ENCODE data around the gene GATB.

The GATB gene

DNA sequence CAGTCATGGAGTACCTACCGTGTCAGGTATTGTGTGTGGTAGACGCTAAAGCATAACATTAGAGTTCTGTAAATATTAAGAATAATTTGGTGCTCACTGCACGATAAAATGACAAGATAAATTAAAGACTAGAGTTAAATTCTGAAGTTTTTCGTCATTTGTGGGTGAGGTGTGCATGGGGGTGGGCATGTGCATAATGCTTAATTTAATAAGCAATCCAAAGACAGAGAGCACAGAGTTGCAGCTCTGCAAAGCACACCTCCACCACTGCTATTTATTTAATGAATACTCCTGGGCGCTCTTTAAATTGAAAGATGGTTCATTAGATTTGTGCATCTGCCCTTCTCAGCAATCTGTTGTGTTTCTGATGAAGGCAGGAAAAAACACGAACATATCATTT is 62.6 kb downstream of the GATB start:
- H3K9ac ChIP-seq (ENCODE audit: low read depth, low read length) = no peak overlapping the region
- peaks cover 4% of the 10 kb centered on the region; the same call in 1 of the 2 replicates for H3K9me3 ChIP-seq (ENCODE audit: insufficient read depth, low read depth, low read length)
- 97% methylated on average over 6 of the region's 6 CpGs for WGBS
- no peak overlapping the region for H3K4me3 ChIP-seq (ENCODE audit: low read length)
- no peaks in the 10 kb centered on the region for H3K4me1 ChIP-seq (ENCODE audit: insufficient read depth, low read length)
- H3K36me3 ChIP-seq (ENCODE audit: insufficient read depth, low read length) = no peaks in the 10 kb centered on the region; the same call in 1 of the 2 replicates
- no peak overlapping the region for H3K27ac ChIP-seq (ENCODE audit: low read depth, low read length)
- no peaks in the 10 kb centered on the region for H3K27me3 ChIP-seq (ENCODE audit: insufficient read depth, low read length)

DNA sequence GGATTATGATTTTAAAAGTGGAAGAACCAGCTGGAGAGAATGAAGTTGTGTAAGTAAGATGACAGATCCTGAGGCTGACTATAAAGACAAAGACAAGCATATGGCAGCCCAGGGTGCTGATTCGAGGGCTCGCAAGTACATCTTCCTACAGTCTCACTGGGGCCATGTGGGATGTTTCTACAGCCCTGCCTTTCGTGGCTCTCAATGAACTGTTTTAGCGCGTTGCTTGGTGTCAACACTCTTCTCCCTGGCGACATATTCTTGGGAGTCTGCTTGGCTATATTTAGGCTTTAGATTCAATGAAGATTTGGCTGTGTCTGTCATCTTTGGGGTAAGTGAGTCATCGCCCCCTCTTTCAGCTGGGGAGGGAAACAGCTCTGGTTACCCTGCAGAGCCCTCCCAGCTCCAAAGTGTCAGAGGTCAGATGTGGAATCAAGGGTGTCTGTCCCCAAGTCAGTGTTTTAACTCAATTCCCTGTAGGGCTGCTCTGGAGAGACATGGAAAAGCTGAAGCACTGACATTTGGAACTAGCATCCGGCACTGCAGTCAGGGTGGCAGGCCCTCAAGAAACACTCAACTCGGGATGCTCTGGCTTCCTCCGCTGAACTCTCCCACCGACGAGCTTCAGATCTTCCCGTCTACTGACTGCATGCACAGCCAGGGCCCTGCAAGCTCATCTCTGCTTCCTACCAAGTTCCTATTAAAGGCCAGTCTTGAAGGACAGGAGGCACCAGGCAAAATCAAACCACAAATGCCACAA is 65.7 kb downstream of the GATB start:
- Histone ChIP-seq H3K27ac (ENCODE audit: low read depth, low read length) (no peak overlapping the region), H3K36me3 (ENCODE audit: insufficient read depth, low read length) (no peaks in the 10 kb centered on the region; the same call in 1 of the 2 replicates)
- WGBS = 91% methylated on average over 13 of the region's 13 CpGs

DNA sequence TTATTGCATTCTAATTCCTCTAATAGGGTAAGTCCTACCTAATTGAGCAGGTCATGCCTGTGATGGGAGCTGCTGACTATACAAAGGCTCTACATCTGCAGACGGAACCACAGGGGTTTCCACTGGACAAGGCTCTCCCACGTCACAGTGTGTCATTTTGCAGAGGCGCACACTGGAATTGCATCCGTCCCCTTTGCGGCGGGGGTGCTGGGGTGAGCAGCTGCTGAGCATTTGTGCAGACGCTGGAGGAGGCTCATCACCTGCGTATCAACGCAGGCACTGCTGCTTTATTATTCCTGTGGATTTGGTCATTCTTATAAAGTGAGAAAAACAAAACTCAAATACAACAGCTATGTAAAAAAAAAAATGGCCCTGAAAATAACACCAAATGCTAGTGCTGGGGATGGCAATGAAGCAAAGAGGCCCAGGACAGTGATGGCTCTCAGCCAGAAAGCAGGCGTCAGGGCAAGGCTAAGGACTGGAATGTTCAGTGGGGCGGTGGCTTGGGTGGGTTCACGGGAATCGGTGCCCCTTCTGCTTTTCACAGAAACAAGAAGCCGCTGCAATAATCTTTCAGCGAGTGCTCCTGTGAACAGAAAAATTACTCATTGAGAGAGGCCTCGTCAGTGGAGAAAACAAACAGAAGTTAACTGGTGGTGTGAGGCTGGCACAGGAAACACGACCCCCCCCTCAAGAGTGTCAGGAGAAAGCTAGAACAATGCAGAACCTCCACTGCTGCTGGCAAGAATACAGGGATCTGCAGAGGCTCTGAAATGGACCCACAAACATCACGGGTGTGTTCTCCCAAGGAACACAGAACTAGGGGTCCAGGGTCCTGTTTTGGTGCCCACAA is 67.8 kb downstream of the GATB start:
- Histone ChIP-seq H3K36me3 (ENCODE audit: insufficient read depth, low read length) (no peaks in the 10 kb centered on the region; the same call in 1 of the 2 replicates), H3K27ac (ENCODE audit: low read depth, low read length) (no peak overlapping the region), H3K9me3 (ENCODE audit: insufficient read depth, low read depth, low read length) (peaks cover 4% of the 10 kb centered on the region; the same call in 1 of the 2 replicates), H3K9ac (ENCODE audit: low read depth, low read length) (no peak overlapping the region), H3K27me3 (ENCODE audit: insufficient read depth, low read length) (no peaks in the 10 kb centered on the region), H3K4me3 (ENCODE audit: low read length) (no peak overlapping the region), H3K4me1 (ENCODE audit: insufficient read depth, low read length) (no peaks in the 10 kb centered on the region; the same call in 1 of the 2 replicates)
- WGBS = 91% methylated on average over 17 of the region's 18 CpGs

More for the DNA sequence above, 65.7 kb downstream of the GATB start:
- no peak overlapping the region for H3K9ac ChIP-seq (ENCODE audit: low read depth, low read length)
- no peaks in the 10 kb centered on the region for H3K27me3 ChIP-seq (ENCODE audit: insufficient read depth, low read length)
- H3K4me3 ChIP-seq (ENCODE audit: low read length) = no peak overlapping the region
- H3K9me3 ChIP-seq (ENCODE audit: insufficient read depth, low read depth, low read length) = peaks cover 4% of the 10 kb centered on the region; the same call in 1 of the 2 replicates
- H3K4me1 ChIP-seq (ENCODE audit: insufficient read depth, low read length) = no peaks in the 10 kb centered on the region

DNA sequence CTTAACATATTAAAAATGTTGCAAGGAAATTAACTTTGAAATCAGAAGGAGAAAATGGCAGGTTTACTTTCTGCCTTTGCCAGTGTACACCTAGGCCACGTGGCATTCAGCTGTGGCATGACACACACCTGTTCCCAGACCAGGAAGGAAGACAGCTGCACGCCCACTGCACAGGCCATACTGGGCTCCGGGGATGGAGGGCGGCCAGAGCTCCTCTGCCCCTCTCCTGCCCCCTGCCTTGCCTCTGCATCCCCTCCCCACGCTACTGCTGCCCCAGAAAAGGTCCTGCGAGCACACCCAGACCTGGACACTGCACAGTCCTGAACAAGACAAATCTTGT is 68.4 kb downstream of the GATB start:
- WGBS = 93% methylated on average over 6 of the region's 6 CpGs
- Histone ChIP-seq H3K27ac (ENCODE audit: low read depth, low read length) (no peak overlapping the region), H3K9ac (ENCODE audit: low read depth, low read length) (no peak overlapping the region), H3K4me3 (ENCODE audit: low read length) (no peak overlapping the region), H3K9me3 (ENCODE audit: insufficient read depth, low read depth, low read length) (peaks cover 4% of the 10 kb centered on the region; the same call in 1 of the 2 replicates), H3K27me3 (ENCODE audit: insufficient read depth, low read length) (no peaks in the 10 kb centered on the region), H3K36me3 (ENCODE audit: insufficient read depth, low read length) (no peaks in the 10 kb centered on the region), H3K4me1 (ENCODE audit: insufficient read depth, low read length) (peaks cover 5% of the 10 kb centered on the region; the same call in 1 of the 2 replicates)

DNA sequence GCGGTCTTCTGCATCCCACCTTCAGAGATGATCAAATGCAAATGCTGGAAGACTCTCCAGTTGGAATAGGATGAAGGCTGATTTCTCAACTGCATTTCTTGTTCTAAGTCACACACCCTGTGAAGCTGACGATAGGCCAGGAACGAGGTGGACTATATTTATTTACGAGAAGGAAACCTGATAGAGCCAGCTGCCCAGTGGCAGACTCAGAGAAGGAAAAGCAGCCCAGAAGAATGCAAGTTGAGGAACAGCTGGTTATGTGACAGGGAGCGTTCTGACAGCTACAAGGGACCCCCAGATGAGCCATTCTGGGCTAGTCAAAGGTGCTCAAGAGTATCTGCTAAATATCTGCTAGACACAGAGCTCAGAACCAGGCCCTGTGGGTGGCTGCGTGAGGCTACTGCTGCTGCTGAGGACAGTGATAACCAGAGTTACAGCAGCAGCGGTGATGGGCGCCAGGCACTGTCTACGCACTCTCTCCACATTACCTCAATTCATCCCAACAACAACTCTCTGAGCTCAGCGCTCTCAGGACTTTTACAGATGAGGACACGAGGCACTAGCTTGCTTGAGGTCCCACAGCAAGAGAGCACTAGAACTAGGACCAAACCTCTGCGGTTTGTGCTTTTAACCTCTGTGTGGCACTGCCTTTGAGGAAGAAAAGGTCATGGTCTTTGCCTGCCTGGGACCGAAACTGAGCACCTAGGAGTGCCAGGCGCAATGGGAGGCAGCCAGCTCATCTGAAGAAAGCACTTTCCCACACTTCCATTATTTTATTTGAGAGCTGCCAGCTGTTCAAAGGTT is 69.0 kb downstream of the GATB start:
- H3K9me3 ChIP-seq (ENCODE audit: insufficient read depth, low read depth, low read length) = no peaks in the 10 kb centered on the region
- no peaks in the 10 kb centered on the region for H3K27me3 ChIP-seq (ENCODE audit: insufficient read depth, low read length)
- H3K27ac ChIP-seq (ENCODE audit: low read depth, low read length) = no peak overlapping the region
- H3K36me3 ChIP-seq (ENCODE audit: insufficient read depth, low read length) = no peaks in the 10 kb centered on the region
- peaks cover 9% of the 10 kb centered on the region; the same call in 1 of the 2 replicates for H3K4me1 ChIP-seq (ENCODE audit: insufficient read depth, low read length)
- no peak overlapping the region for H3K4me3 ChIP-seq (ENCODE audit: low read length)
- H3K9ac ChIP-seq (ENCODE audit: low read depth, low read length) = no peak overlapping the region
- WGBS = 88% methylated on average over 14 of the region's 14 CpGs

DNA sequence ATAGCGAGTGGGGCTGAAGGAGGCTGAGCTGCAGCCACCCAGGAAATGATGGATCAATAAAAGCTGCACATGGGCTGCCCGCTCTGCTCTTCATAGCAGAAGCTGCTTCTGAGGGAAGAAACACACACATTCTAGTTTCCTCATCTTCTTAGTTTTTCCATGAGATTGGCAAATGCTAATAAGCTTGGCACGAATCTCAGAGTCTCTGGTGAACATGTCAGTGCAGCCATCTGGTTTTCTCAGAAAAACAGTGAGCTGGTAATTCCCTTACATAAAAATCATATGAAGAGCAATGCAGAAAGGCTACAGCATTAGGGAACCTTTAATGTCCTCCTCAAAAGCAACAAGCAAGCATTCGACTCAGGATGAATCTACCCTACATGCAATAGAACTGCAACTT is 69.9 kb downstream of the GATB start:
- H3K4me1 ChIP-seq (ENCODE audit: insufficient read depth, low read length) = peaks cover 9% of the 10 kb centered on the region; the same call in 1 of the 2 replicates
- no peak overlapping the region for H3K9ac ChIP-seq (ENCODE audit: low read depth, low read length)
- WGBS = 88% methylated on average over 4 of the region's 4 CpGs
- H3K4me3 ChIP-seq (ENCODE audit: low read length) = no peak overlapping the region
- no peak overlapping the region for H3K27ac ChIP-seq (ENCODE audit: low read depth, low read length)
- H3K9me3 ChIP-seq (ENCODE audit: insufficient read depth, low read depth, low read length) = no peaks in the 10 kb centered on the region
- no peaks in the 10 kb centered on the region for H3K36me3 ChIP-seq (ENCODE audit: insufficient read depth, low read length)
- no peaks in the 10 kb centered on the region for H3K27me3 ChIP-seq (ENCODE audit: insufficient read depth, low read length)

DNA sequence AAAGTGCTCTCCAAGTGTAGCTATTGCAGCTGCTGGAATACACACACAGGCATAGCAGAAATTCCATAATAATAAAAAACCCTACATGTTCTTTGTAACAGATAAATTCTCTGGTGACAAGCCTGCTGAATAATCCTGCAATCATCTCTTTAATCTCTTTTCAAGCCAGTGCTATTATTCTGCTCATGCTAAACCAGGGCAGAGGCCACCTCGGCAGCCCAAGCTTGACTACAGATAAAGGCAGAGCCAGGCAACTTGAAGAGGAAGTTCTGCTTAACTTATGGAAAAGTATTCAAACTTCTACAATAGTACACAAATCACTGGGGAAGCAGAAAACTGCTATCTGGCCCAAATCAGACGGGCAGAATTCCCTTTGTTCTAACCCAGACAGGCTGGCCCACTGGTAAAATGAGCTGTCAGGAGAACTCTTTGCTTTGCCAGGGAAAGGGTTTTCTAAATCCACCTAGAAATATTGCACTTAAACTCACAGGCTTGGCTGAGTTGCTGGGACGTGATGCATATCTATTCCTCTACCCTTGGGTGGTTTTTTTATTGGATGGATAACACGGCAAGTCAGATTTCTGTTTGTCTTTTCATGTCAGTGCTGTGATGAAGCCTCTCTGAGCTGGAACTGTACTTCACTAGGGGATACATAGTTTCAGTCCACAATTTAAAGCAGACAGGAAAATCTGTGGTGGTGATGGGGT is 70.5 kb downstream of the GATB start:
- H3K9me3 ChIP-seq (ENCODE audit: insufficient read depth, low read depth, low read length) = no peaks in the 10 kb centered on the region
- no peaks in the 10 kb centered on the region for H3K36me3 ChIP-seq (ENCODE audit: insufficient read depth, low read length)
- no peaks in the 10 kb centered on the region for H3K27me3 ChIP-seq (ENCODE audit: insufficient read depth, low read length)
- H3K27ac ChIP-seq (ENCODE audit: low read depth, low read length) = no peak overlapping the region
- no peak overlapping the region for H3K4me3 ChIP-seq (ENCODE audit: low read length)
- H3K4me1 ChIP-seq (ENCODE audit: insufficient read depth, low read length) = peaks cover 9% of the 10 kb centered on the region; the same call in 1 of the 2 replicates
- 84% methylated on average over 4 of the region's 4 CpGs for WGBS
- H3K9ac ChIP-seq (ENCODE audit: low read depth, low read length) = no peak overlapping the region

DNA sequence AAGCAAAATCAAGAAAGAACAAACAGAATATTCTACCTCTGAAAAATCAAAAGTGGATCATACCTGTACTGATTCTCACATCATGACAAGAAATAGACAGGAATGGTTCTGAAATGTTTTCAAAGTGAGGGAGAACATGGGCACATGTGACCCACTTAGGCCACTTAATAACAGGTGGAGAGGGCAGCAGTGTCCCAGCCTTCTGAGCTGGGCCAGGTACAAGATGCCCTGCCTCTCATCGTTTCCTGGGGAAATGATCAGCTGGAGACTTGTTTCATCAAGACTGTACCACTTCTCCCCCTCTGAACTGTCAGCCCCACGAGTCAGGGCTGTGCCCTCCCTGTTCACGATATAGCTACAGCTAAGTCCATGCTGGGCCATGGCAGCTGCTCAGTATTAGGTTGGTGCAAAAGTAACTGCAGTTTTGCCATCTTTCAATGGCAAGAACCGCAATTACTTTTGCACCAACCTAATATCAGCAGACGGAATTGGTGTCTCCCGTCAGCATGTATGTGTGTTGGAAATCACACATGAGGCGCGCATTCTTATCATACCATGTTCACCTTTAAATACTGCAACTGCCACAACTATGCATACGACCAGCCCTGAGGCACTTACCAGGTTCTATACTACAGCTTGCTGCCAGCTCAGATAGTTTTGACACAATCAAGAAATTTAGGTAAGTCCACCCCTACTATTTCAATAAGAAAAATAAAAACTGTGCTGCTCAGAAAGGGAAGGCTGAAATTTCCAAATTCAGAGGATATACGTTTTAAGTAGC is 71.4 kb downstream of the GATB start:
- Histone ChIP-seq H3K4me3 (ENCODE audit: low read length) (no peak overlapping the region), H3K27me3 (ENCODE audit: insufficient read depth, low read length) (no peaks in the 10 kb centered on the region), H3K36me3 (ENCODE audit: insufficient read depth, low read length) (no peaks in the 10 kb centered on the region), H3K9me3 (ENCODE audit: insufficient read depth, low read depth, low read length) (no peaks in the 10 kb centered on the region), H3K27ac (ENCODE audit: low read depth, low read length) (no peak overlapping the region), H3K9ac (ENCODE audit: low read depth, low read length) (no peak overlapping the region), H3K4me1 (ENCODE audit: insufficient read depth, low read length) (peaks cover 9% of the 10 kb centered on the region; the same call in 1 of the 2 replicates)
- WGBS = 94% methylated on average over 10 of the region's 10 CpGs

DNA sequence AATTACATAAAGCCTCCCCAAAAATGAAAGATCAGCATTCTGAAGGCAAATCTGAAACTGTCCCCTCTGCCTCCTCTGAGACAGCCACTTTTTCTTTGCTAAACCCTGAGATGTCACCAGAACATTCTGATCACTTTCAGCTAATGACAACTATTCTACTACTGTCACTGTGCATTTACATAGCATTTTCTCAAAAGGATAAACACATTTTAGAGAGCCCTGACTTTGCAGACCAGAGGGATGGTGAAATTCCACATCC is 72.1 kb downstream of the GATB start:
- Histone ChIP-seq H3K9me3 (ENCODE audit: insufficient read depth, low read depth, low read length) (no peaks in the 10 kb centered on the region), H3K4me3 (ENCODE audit: low read length) (no peak overlapping the region), H3K36me3 (ENCODE audit: insufficient read depth, low read length) (no peaks in the 10 kb centered on the region), H3K9ac (ENCODE audit: low read depth, low read length) (no peak overlapping the region), H3K4me1 (ENCODE audit: insufficient read depth, low read length) (peaks cover 9% of the 10 kb centered on the region; the same call in 1 of the 2 replicates), H3K27me3 (ENCODE audit: insufficient read depth, low read length) (no peaks in the 10 kb centered on the region), H3K27ac (ENCODE audit: low read depth, low read length) (no peak overlapping the region)
